ENCODE data around the gene RIPOR1.

DNA sequence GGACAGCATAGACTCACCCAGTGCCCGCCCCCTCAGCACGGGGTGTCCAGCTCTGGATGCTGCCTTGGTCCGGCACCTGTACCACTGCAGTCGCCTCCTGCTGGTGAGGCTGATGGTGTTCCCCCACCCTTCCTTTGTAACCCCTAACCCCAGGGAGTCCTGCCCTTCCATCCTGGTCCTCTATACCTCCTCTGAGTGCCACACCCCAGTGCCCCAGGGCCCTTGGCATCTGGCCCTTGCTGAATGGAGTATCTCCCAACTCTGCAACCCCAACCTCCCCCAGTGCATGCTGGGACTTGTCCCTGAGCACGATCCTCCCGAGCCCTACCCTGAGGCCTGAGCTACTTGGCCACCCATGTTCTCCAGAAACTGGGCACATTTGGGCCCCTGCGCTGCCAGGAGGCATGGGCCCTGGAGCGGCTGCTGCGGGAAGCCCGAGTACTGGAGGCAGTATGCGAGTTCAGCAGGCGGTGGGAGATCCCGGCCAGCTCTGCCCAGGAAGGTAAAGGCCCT lies 15.8 kb downstream of the RIPOR1 start:
- TF ChIP-seq POLR2A (IDR thresholded peaks at IDR 0.05; ENCODE audit: low read length) (no peak), GATA1 (IDR thresholded peaks at IDR 0.05; ENCODE audit: low read depth, low read length) (no peak)
